ENCODE results near the gene KRT83.
"Not testable (repeated sequence)": the region's sequence is repeated elsewhere in the genome, so short reads cannot be mapped to it uniquely, and the experiment has no call there.

The KRT83 gene

GRCh38 chr12:52313926-52314325 lies 7.3 kb downstream of the KRT83 start:
- Mint-ChIP-seq H3K36me3 (ENCODE audit: low read depth) (peaks cover 1% of the 10 kb centered on the region), H3K4me1 (ENCODE audit: low read depth) (peaks cover under 1% of the 10 kb centered on the region), H3K4me3 (no peak overlapping the region), H3K27me3 (ENCODE audit: low read depth) (peaks cover 40% of the 10 kb centered on the region), H3K9me3 (no peaks in the 10 kb centered on the region), H3K27ac (no peak overlapping the region)

GRCh38 chr12:52313461-52313860 lies 7.7 kb downstream of the KRT83 start:
- Mint-ChIP-seq H3K27me3 (ENCODE audit: low read depth) (peaks cover 45% of the 10 kb centered on the region), H3K36me3 (ENCODE audit: low read depth) (peaks cover 5% of the 10 kb centered on the region), H3K9me3 (no peaks in the 10 kb centered on the region), H3K27ac (no peak overlapping the region), H3K4me3 (no peak overlapping the region), H3K4me1 (ENCODE audit: low read depth) (peaks cover 4% of the 10 kb centered on the region)

GRCh38 chr12:52312086-52312485 lies 9.1 kb downstream of the KRT83 start:
- H3K9me3 Mint-ChIP-seq, result no peaks in the 10 kb centered on the region
- peaks cover 5% of the 10 kb centered on the region for H3K36me3 Mint-ChIP-seq (ENCODE audit: low read depth)
- no peak overlapping the region for H3K27ac Mint-ChIP-seq
- H3K4me1 Mint-ChIP-seq (ENCODE audit: low read depth), result peaks cover 4% of the 10 kb centered on the region
- H3K4me3 Mint-ChIP-seq, result no peak overlapping the region
- peaks cover 57% of the 10 kb centered on the region for H3K27me3 Mint-ChIP-seq (ENCODE audit: low read depth)

GRCh38 chr12:52311285-52311648 lies 9.9 kb downstream of the KRT83 start:
- H3K9me3 Mint-ChIP-seq, result no peaks in the 10 kb centered on the region
- no peak overlapping the region for H3K27ac Mint-ChIP-seq
- peaks cover 61% of the 10 kb centered on the region for H3K27me3 Mint-ChIP-seq (ENCODE audit: low read depth)
- no peak overlapping the region for H3K4me3 Mint-ChIP-seq
- peaks cover 8% of the 10 kb centered on the region for H3K36me3 Mint-ChIP-seq (ENCODE audit: low read depth)
- H3K4me1 Mint-ChIP-seq (ENCODE audit: low read depth), result peaks cover 7% of the 10 kb centered on the region

- no peak overlapping the region for H3K4me3 Mint-ChIP-seq
Measured at GRCh38 chr12:52310622-52311284, 10.4 kb downstream of the KRT83 start.

GRCh38 chr12:52308806-52309425 lies 12.3 kb downstream of the KRT83 start:
- Mint-ChIP-seq H3K36me3 (ENCODE audit: low read depth) (peaks cover 9% of the 10 kb centered on the region), H3K9me3 (no peaks in the 10 kb centered on the region), H3K4me1 (ENCODE audit: low read depth) (peaks cover 19% of the 10 kb centered on the region), H3K27me3 (ENCODE audit: low read depth) (peaks cover 66% of the 10 kb centered on the region), H3K4me3 (peak overlapping the region; percentile 46), H3K27ac (no peak overlapping the region)

More at GRCh38 chr12:52310622-52311284, 10.4 kb downstream of the KRT83 start:
- Mint-ChIP-seq H3K27me3 (ENCODE audit: low read depth) (peaks cover 66% of the 10 kb centered on the region), H3K36me3 (ENCODE audit: low read depth) (peaks cover 9% of the 10 kb centered on the region), H3K9me3 (no peaks in the 10 kb centered on the region), H3K4me1 (ENCODE audit: low read depth) (peaks cover 8% of the 10 kb centered on the region), H3K27ac (no peak overlapping the region)

- peaks cover 19% of the 10 kb centered on the region for H3K4me1 Mint-ChIP-seq (ENCODE audit: low read depth)
- no peak overlapping the region for H3K27ac Mint-ChIP-seq
- peaks cover 66% of the 10 kb centered on the region for H3K27me3 Mint-ChIP-seq (ENCODE audit: low read depth)
- H3K4me3 Mint-ChIP-seq, result peak overlapping the region; percentile 46
- H3K36me3 Mint-ChIP-seq (ENCODE audit: low read depth), result peaks cover 9% of the 10 kb centered on the region
- H3K9me3 Mint-ChIP-seq, result no peaks in the 10 kb centered on the region
Measured at GRCh38 chr12:52307836-52308805, 13.1 kb downstream of the KRT83 start.

- Mint-ChIP-seq H3K27ac (no peak overlapping the region), H3K9me3 (no peaks in the 10 kb centered on the region), H3K4me1 (ENCODE audit: low read depth) (peaks cover 19% of the 10 kb centered on the region), H3K27me3 (ENCODE audit: low read depth) (peaks cover 58% of the 10 kb centered on the region), H3K4me3 (no peak overlapping the region), H3K36me3 (ENCODE audit: low read depth) (peaks cover 9% of the 10 kb centered on the region)
Measured at GRCh38 chr12:52306731-52307130, 14.5 kb downstream of the KRT83 start.

GRCh38 chr12:52305921-52306705 lies 15.1 kb downstream of the KRT83 start:
- Mint-ChIP-seq H3K4me1 (ENCODE audit: low read depth) (peaks cover 19% of the 10 kb centered on the region), H3K9me3 (no peaks in the 10 kb centered on the region), H3K27ac (no peak overlapping the region), H3K36me3 (ENCODE audit: low read depth) (peaks cover 9% of the 10 kb centered on the region), H3K27me3 (ENCODE audit: low read depth) (peaks cover 52% of the 10 kb centered on the region), H3K4me3 (no peak overlapping the region)

GRCh38 chr12:52304941-52305411 lies 16.2 kb downstream of the KRT83 start:
- H3K4me3 Mint-ChIP-seq; H3K36me3 Mint-ChIP-seq (ENCODE audit: low read depth); H3K9me3 Mint-ChIP-seq; H3K27ac Mint-ChIP-seq: not testable (repeated sequence)
- H3K27me3 Mint-ChIP-seq (ENCODE audit: low read depth), result peaks cover 40% of the 10 kb centered on the region
- peaks cover 19% of the 10 kb centered on the region for H3K4me1 Mint-ChIP-seq (ENCODE audit: low read depth)

- not testable (repeated sequence) for H3K36me3 Mint-ChIP-seq (ENCODE audit: low read depth); H3K9me3 Mint-ChIP-seq; H3K27ac Mint-ChIP-seq; H3K4me3 Mint-ChIP-seq
- Mint-ChIP-seq H3K4me1 (ENCODE audit: low read depth) (peaks cover 15% of the 10 kb centered on the region), H3K27me3 (ENCODE audit: low read depth) (peaks cover 37% of the 10 kb centered on the region)
Measured at GRCh38 chr12:52302242-52302914, 18.8 kb downstream of the KRT83 start.

GRCh38 chr12:52301721-52302120 lies 19.5 kb downstream of the KRT83 start:
- peaks cover 15% of the 10 kb centered on the region for H3K4me1 Mint-ChIP-seq (ENCODE audit: low read depth)
- not testable (repeated sequence) for H3K27ac Mint-ChIP-seq; H3K36me3 Mint-ChIP-seq (ENCODE audit: low read depth); H3K4me3 Mint-ChIP-seq; H3K9me3 Mint-ChIP-seq
- peaks cover 37% of the 10 kb centered on the region for H3K27me3 Mint-ChIP-seq (ENCODE audit: low read depth)

GRCh38 chr12:52300796-52301691 lies 20.2 kb downstream of the KRT83 start:
- Mint-ChIP-seq H3K36me3 (ENCODE audit: low read depth) (peaks cover 2% of the 10 kb centered on the region), H3K4me1 (ENCODE audit: low read depth) (peaks cover 11% of the 10 kb centered on the region), H3K4me3 (no peak overlapping the region)

More at GRCh38 chr12:52300796-52301691, 20.2 kb downstream of the KRT83 start:
- Mint-ChIP-seq H3K27ac (no peak overlapping the region), H3K27me3 (ENCODE audit: low read depth) (peaks cover 34% of the 10 kb centered on the region), H3K9me3 (no peaks in the 10 kb centered on the region)
